NCI-H345 treated with DMSO at 0.1 percent for 48 hours (cell line): ENCODE data around the gene VSNL1.

Experiments
- DNase-seq: peaks from one replicate; lab custom pipeline; 2025; ENCODE audit not compliant: unreplicated experiment; lab: John Stamatoyannopoulos, UW

The VSNL1 gene

GRCh38 chr2:17688600-17688999 is 148.1 kb downstream of the VSNL1 start:
- DNase-seq: no peak

DNA sequence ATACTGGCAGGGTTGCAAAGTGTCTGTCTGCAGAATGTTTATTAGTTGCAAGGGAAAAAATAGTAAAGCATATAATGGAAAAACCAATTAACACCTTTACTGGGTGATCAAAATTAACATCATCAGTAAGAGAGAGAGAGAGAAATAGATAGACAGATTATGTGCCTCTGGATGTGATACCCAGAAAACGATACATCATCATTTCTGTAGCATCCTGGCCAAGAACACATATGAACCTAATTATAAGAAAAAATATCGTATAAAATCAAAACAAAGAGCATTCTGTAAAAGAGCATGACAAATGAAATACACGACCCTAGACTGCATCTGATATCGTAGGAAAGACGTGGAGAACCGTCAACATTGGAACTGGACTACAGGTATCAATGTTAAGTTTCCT is 148.5 kb downstream of the VSNL1 start:
- no peak for DNase-seq

DNA sequence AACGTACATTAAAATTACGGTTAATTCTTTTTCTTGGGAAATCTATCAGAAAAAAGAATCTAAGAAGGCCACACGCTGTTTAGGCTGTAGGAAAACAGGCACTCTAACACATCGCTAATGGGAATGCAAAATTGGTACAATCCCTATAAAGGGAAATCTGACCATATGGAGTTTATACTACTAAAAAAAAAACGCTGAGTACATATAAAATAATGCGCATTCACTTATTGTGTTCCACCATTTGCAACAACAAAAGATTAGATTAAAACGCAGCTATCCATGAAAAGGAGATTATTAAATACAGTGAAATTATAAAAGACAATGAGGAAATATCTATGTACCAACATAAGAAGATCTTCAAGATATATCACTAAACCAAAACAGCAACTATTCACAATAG is 150.3 kb downstream of the VSNL1 start:
- DNase-seq: no peak
